Astrocyte (in vitro differentiated cells and primary cell): ENCODE results near the gene ARL5A. TPM values are rescaled to one million over a fixed set of nuclear protein-coding genes. Genes with fewer than 3 reads are reported as not detected.

ENCODE experiments used
- DNase-seq: peaks from one replicate; pipeline ENCODE4 v3.0.0-alpha.2; 2010; ENCODE audit warnings: low read depth
- FAIRE-seq: peaks from 2 replicates; lab custom pipeline; 2011; peaks lifted over from hg19 to GRCh38; lab: Jason Lieb, UNC
- H2AFZ ChIP-seq: 2 replicates; pipeline ENCODE4 v1.6.0; 2012; ENCODE audit warnings: low read depth, low read length, inconsistent platforms
- H3K27ac ChIP-seq: 2 replicates; pipeline ENCODE4 v1.5.1; 2011; ENCODE audit warnings: low read depth, low read length, inconsistent platforms
- H3K27me3 ChIP-seq: 2 replicates; pipeline ENCODE4 v1.6.0; 2011; ENCODE audit warnings: low read length, inconsistent platforms; ENCODE audit not compliant: insufficient read depth
- H3K36me3 ChIP-seq: 2 replicates; pipeline ENCODE4 v1.5.1; 2011; ENCODE audit warnings: low read length, inconsistent platforms; ENCODE audit not compliant: insufficient read depth
- H3K4me1 ChIP-seq: 2 replicates; pipeline ENCODE4 v1.5.1; 2011; ENCODE audit warnings: low read length, inconsistent platforms; ENCODE audit not compliant: insufficient read depth
- H3K4me2 ChIP-seq: 2 replicates; pipeline ENCODE4 v1.6.0; 2012; ENCODE audit warnings: low read length, inconsistent platforms
- H3K4me3 ChIP-seq: 2 replicates; pipeline ENCODE4 v1.5.1; 2011; ENCODE audit warnings: low read depth, mild to moderate bottlenecking, low read length, inconsistent platforms; ENCODE audit not compliant: insufficient read depth
- H3K79me2 ChIP-seq: 2 replicates; pipeline ENCODE4 v1.6.0; 2012; ENCODE audit warnings: mild to moderate bottlenecking, low read length, inconsistent platforms; ENCODE audit not compliant: insufficient read depth
- H3K9ac ChIP-seq: 2 replicates; pipeline ENCODE4 v1.6.0; 2012; ENCODE audit warnings: mild to moderate bottlenecking, low read length, inconsistent platforms
- H3K9me3 ChIP-seq: 2 replicates; pipeline ENCODE4 v1.5.1; 2012; ENCODE audit warnings: low read depth, mild to moderate bottlenecking, low read length, inconsistent platforms; ENCODE audit not compliant: insufficient read depth
- H4K20me1 ChIP-seq: 2 replicates; pipeline ENCODE4 v1.6.0; 2012; ENCODE audit warnings: low read length, inconsistent platforms; ENCODE audit not compliant: insufficient read depth
- H3K27ac Mint-ChIP-seq: one replicate; pipeline ENCODE4 v1.8.0; 2021; ENCODE audit warnings: mild to moderate bottlenecking, mixed read lengths; ENCODE audit not compliant: unreplicated experiment
- H3K27me3 Mint-ChIP-seq: one replicate; pipeline ENCODE4 v1.8.0; 2021; ENCODE audit warnings: low read depth, mixed read lengths; ENCODE audit not compliant: unreplicated experiment
- H3K36me3 Mint-ChIP-seq: one replicate; pipeline ENCODE4 v1.8.0; 2021; ENCODE audit warnings: low read depth, mixed read lengths; ENCODE audit not compliant: unreplicated experiment
- H3K4me1 Mint-ChIP-seq: one replicate; pipeline ENCODE4 v1.8.0; 2021; ENCODE audit warnings: low read depth, mixed read lengths; ENCODE audit not compliant: unreplicated experiment
- H3K4me3 Mint-ChIP-seq: one replicate; pipeline ENCODE4 v1.8.0; 2021; ENCODE audit warnings: mild to moderate bottlenecking, moderate library complexity, mixed read lengths; ENCODE audit not compliant: unreplicated experiment
- H3K9me3 Mint-ChIP-seq: one replicate; pipeline ENCODE4 v1.8.0; 2021; ENCODE audit warnings: mild to moderate bottlenecking, mixed read lengths; ENCODE audit not compliant: unreplicated experiment
- CTCF ChIP-seq: IDR thresholded peaks from 2 replicates; pipeline ENCODE4 v1.5.1; 2011; ENCODE audit warnings: low read depth, mild to moderate bottlenecking, inconsistent platforms, low read length, moderate library complexity; ENCODE audit not compliant: insufficient read depth
- EZH2 ChIP-seq: IDR thresholded peaks from 2 replicates; pipeline ENCODE4 v1.6.1; 2012; ENCODE audit warnings: mild to moderate bottlenecking, low read length, inconsistent platforms; ENCODE audit not compliant: insufficient read depth
- total RNA-seq: library from RNA; stranded (reverse); gene quantifications from 2 replicates; pipeline ENCODE4 v1.2.1, GENCODE V29; 2021

The ARL5A gene
- total RNA-seq, 1 donor from 2014 or later = 69.7 TPM

- peaks cover 3% of the 10 kb centered on the region for H3K36me3 ChIP-seq
- peaks cover 17% of the 10 kb centered on the region for H3K4me1 ChIP-seq
- no peaks in the 10 kb centered on the region for H3K27me3 Mint-ChIP-seq
- H3K36me3 Mint-ChIP-seq = peaks cover 31% of the 10 kb centered on the region
- no peaks in the 10 kb centered on the region for H3K9me3 ChIP-seq
- H3K27ac ChIP-seq = no peak overlapping the region
- no peak overlapping the region for H3K4me2 ChIP-seq
- FAIRE-seq (no peak), DNase-seq (no peak)
- no peak overlapping the region for H3K4me3 ChIP-seq
- no peaks in the 10 kb centered on the region for H3K4me1 Mint-ChIP-seq
- no peaks in the 10 kb centered on the region for H3K27me3 ChIP-seq
- H4K20me1 ChIP-seq = no peaks in the 10 kb centered on the region
- no peak overlapping the region for H2AFZ ChIP-seq
- no peak overlapping the region for H3K4me3 Mint-ChIP-seq
- TF ChIP-seq EZH2 = no peak
- TF ChIP-seq CTCF = no peak
- no peak overlapping the region for H3K27ac Mint-ChIP-seq
- no peak overlapping the region for H3K9ac ChIP-seq
- peaks cover 6% of the 10 kb centered on the region for H3K9me3 Mint-ChIP-seq
- no peaks in the 10 kb centered on the region for H3K79me2 ChIP-seq
These were observed 51.9 kb downstream of the ARL5A start for GRCh38 chr2:151776367-151776766.

- FAIRE-seq (no peak), DNase-seq (peak; percentile 55)
- no peak for TF ChIP-seq EZH2
- TF ChIP-seq CTCF = no peak
- Histone ChIP-seq H3K4me1 (peaks cover 17% of the 10 kb centered on the region), H3K27me3 (no peaks in the 10 kb centered on the region), H3K9me3 (no peaks in the 10 kb centered on the region), H3K79me2 (no peaks in the 10 kb centered on the region), H2AFZ (no peak overlapping the region), H3K27ac (peak overlapping the region; percentile 73), H3K36me3 (peaks cover 3% of the 10 kb centered on the region), H3K4me2 (peak overlapping the region; percentile 66), H3K4me3 (no peak overlapping the region), H3K9ac (peak overlapping the region; percentile 56), H4K20me1 (no peaks in the 10 kb centered on the region)
- H3K27ac Mint-ChIP-seq = peak overlapping the region; percentile 37
- H3K27me3 Mint-ChIP-seq = no peaks in the 10 kb centered on the region
- peaks cover 31% of the 10 kb centered on the region for H3K36me3 Mint-ChIP-seq
- H3K4me3 Mint-ChIP-seq = no peak overlapping the region
- peaks cover 6% of the 10 kb centered on the region for H3K9me3 Mint-ChIP-seq
- H3K4me1 Mint-ChIP-seq = no peaks in the 10 kb centered on the region
These were observed 53.0 kb downstream of the ARL5A start for GRCh38 chr2:151775057-151775740.

GRCh38 chr2:151774506-151774905 is 53.7 kb downstream of the ARL5A start:
- Histone ChIP-seq H3K79me2 (no peaks in the 10 kb centered on the region), H2AFZ (no peak overlapping the region), H3K4me3 (no peak overlapping the region), H3K4me2 (peak overlapping the region; percentile 66), H3K27me3 (no peaks in the 10 kb centered on the region), H3K4me1 (peaks cover 17% of the 10 kb centered on the region), H4K20me1 (no peaks in the 10 kb centered on the region), H3K27ac (peak overlapping the region; percentile 73), H3K36me3 (peaks cover 3% of the 10 kb centered on the region), H3K9me3 (no peaks in the 10 kb centered on the region), H3K9ac (peak overlapping the region; percentile 56)
- no peak overlapping the region for H3K4me3 Mint-ChIP-seq
- H3K27me3 Mint-ChIP-seq = no peaks in the 10 kb centered on the region
- no peaks in the 10 kb centered on the region for H3K4me1 Mint-ChIP-seq
- TF ChIP-seq CTCF (no peak), EZH2 (no peak)
- FAIRE-seq (no peak), DNase-seq (peak; percentile 82)
- H3K27ac Mint-ChIP-seq = no peak overlapping the region
- H3K36me3 Mint-ChIP-seq = peaks cover 32% of the 10 kb centered on the region
- H3K9me3 Mint-ChIP-seq = peaks cover 6% of the 10 kb centered on the region
